ENCODE data around the gene TRABD2B.

GRCh38 chr1:47713333-47713953 is 283.7 kb downstream of the TRABD2B start:
- TF ChIP-seq CTCF (IDR thresholded peaks at IDR 0.05), result no peak
- TF ChIP-seq POLR2A (IDR thresholded peaks at IDR 0.05), result no peak

All from body of pancreas (tissue), 4 donors.